Esophagus squamous epithelium (tissue), 4 donors: ENCODE results near the gene PXMP2.

Experiments
- POLR2A ChIP-seq, 4 donors: fragments of 450-650 bp; IDR thresholded peaks; one replicate each; pipeline ENCODE4 v1.6.1; 2017; ENCODE audit warnings: antibody characterized with exemption in 4 of 4, mild to moderate bottlenecking in 4 of 4, moderate library complexity in 3 of 4
- TF ChIP-seq, protein P1 (sequence below), 6 experiments: fragments of 450-650 bp in 4 of 6; fragments of 200-600 bp in 2 of 6; sonication (generic) in 2 of 6; IDR thresholded peaks; one replicate each; pipeline ENCODE4 v1.5.1; 2016 to 2019; ENCODE audit warnings: antibody characterized with exemption in 6 of 6, mild to moderate bottlenecking in 4 of 6, moderate library complexity in 4 of 6

DNA sequence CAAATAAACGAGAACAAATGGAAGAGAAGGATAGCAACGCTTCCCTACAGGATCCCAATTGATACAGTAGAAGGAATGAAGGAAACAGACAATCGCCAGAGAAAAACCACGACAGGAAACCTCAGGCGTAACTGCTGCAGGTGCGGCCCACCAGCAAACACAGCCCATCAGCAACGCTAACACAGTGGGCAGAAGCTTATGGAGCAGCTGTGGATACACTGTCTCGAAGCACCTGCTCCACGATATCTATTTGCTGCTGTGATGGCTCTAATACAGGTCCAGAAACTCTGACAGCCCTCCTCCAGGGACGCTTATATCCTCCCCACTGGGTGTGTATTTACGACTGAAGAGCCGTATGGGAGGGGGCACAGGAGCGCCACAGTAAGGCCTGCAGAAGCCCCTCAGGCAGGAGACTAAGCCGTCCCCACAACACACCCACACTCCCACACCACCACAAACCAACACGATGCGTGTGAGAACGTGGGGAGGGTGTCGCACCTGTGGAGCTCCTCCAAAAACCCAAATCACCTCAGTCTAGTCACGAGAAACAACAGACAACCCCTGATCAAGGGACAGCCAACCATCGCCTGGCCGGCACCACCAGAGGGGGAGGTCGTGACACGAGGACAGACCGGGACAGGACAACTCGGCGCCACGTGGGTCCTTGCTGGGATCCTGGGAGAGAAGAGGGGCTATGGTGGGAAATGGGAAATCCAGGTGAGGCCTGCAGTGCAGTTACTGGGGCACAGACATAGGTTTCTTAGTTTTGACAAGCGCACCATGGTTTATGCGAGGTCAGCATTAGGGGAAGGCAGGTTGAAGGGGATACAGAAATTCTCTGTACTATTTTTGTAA lies 24.3 kb upstream of the PXMP2 start:
- TF ChIP-seq POLR2A (IDR thresholded peaks at IDR 0.05), result no peak
- TF ChIP-seq, protein P1, sequence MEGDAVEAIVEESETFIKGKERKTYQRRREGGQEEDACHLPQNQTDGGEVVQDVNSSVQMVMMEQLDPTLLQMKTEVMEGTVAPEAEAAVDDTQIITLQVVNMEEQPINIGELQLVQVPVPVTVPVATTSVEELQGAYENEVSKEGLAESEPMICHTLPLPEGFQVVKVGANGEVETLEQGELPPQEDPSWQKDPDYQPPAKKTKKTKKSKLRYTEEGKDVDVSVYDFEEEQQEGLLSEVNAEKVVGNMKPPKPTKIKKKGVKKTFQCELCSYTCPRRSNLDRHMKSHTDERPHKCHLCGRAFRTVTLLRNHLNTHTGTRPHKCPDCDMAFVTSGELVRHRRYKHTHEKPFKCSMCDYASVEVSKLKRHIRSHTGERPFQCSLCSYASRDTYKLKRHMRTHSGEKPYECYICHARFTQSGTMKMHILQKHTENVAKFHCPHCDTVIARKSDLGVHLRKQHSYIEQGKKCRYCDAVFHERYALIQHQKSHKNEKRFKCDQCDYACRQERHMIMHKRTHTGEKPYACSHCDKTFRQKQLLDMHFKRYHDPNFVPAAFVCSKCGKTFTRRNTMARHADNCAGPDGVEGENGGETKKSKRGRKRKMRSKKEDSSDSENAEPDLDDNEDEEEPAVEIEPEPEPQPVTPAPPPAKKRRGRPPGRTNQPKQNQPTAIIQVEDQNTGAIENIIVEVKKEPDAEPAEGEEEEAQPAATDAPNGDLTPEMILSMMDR (IDR thresholded peaks at IDR 0.05), result no peak
